Adrenal gland (tissue), 5 donors: ENCODE data around the gene COX19.

Experiments
- POLR2A ChIP-seq, 2 donors: fragments of 450-650 bp; IDR thresholded peaks; one replicate each; pipeline ENCODE4 v1.6.1; 2017; ENCODE audit warnings: antibody characterized with exemption in 2 of 2, mild to moderate bottlenecking in 2 of 2, moderate library complexity in 1 of 2
- TF ChIP-seq, protein P1 (sequence below), 6 experiments: fragments of 450-650 bp in 4 of 6; fragments of 200-600 bp in 2 of 6; sonication (generic) in 1 of 6; IDR thresholded peaks; 1 replicate in 5 of 6; 2 replicates in 1 of 6; pipeline versions ENCODE4 v1.5.1 to v1.8.0; 2016 to 2021; ENCODE audit warnings: antibody characterized with exemption in 6 of 6, mild to moderate bottlenecking in 2 of 6, moderate library complexity in 1 of 6
- donor health status: DM: no; HTN: no; CAD: no.

- TF ChIP-seq, protein P1, sequence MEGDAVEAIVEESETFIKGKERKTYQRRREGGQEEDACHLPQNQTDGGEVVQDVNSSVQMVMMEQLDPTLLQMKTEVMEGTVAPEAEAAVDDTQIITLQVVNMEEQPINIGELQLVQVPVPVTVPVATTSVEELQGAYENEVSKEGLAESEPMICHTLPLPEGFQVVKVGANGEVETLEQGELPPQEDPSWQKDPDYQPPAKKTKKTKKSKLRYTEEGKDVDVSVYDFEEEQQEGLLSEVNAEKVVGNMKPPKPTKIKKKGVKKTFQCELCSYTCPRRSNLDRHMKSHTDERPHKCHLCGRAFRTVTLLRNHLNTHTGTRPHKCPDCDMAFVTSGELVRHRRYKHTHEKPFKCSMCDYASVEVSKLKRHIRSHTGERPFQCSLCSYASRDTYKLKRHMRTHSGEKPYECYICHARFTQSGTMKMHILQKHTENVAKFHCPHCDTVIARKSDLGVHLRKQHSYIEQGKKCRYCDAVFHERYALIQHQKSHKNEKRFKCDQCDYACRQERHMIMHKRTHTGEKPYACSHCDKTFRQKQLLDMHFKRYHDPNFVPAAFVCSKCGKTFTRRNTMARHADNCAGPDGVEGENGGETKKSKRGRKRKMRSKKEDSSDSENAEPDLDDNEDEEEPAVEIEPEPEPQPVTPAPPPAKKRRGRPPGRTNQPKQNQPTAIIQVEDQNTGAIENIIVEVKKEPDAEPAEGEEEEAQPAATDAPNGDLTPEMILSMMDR (IDR thresholded peaks at IDR 0.05): no peak
- no peak for TF ChIP-seq POLR2A (IDR thresholded peaks at IDR 0.05)
Measured at GRCh38 chr7:940599-941408, 34.5 kb downstream of the COX19 start.
